GM19324 (cell line): ENCODE results near the gene DPH2.

Experiments
- ATAC-seq: cut with Tn5 transposase; IDR thresholded peaks from one replicate; pipeline ENCODE4 v1.9.1; 2021; ENCODE audit warnings: mild to moderate bottlenecking, moderate library complexity; ENCODE audit not compliant: unreplicated experiment, low FRiP score

Gene DPH2

DNA sequence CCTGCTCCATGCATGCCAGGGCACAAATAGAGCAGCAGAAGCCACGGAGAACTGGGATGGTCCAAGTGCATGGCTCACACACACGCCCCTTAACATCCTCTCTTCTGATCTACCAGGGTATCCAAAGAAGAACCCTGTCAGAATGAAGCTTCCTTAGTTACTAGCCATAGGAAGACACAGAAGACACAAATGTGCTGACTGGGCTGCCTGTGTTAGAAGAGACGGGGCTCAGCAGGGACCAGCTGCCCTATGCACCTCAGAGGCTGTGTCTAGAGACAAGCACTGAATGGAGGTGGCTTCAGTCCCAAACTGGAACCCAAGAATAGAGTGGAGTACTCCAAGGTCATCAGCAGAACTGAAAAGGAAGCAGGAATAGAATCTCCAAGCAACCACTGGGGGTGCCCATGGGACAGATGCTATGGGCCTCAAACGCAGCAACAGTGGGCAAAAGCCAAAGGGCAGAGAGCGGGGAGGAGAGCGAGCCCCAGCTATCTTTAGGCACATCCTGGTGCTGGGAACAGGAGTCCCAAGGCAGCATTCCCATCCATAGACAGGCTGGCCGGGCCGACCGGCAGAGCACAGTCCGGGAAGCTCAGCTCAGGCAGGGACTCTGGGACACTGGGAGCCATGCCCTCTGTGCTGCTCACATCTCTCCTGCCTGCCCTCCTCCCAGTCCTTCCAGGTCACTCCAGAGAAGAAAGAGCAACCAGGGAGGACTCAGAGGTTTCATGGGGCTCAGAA lies 51.9 kb downstream of the DPH2 start:
- ATAC-seq: no peak
